Measurements from ENCODE around the gene ZRANB3.

DNA sequence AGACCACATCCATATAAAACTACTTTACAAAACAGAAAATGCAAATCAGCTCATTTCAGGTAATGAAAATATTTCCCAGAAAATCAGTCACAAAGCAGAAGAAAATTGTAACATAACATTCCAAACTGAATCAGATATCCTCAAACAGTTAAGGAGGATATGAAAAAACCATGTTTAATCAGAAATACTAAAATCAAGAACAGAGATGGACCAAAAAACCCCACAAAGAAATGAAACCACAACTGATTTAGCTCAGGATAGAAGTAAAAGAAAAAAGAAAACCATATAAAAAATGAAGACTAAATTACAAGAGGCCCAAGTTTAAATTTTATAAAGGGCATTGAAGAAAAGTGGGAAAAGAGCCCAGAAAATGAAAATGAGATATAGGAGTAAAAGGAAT lies 376.1 kb downstream of the ZRANB3 start:
- TF ChIP-seq, protein P1, sequence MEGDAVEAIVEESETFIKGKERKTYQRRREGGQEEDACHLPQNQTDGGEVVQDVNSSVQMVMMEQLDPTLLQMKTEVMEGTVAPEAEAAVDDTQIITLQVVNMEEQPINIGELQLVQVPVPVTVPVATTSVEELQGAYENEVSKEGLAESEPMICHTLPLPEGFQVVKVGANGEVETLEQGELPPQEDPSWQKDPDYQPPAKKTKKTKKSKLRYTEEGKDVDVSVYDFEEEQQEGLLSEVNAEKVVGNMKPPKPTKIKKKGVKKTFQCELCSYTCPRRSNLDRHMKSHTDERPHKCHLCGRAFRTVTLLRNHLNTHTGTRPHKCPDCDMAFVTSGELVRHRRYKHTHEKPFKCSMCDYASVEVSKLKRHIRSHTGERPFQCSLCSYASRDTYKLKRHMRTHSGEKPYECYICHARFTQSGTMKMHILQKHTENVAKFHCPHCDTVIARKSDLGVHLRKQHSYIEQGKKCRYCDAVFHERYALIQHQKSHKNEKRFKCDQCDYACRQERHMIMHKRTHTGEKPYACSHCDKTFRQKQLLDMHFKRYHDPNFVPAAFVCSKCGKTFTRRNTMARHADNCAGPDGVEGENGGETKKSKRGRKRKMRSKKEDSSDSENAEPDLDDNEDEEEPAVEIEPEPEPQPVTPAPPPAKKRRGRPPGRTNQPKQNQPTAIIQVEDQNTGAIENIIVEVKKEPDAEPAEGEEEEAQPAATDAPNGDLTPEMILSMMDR (conservative IDR thresholded peaks at IDR 0.05 in 1 of 2, IDR thresholded peaks at IDR 0.05 in 1 of 2; ENCODE audit: extremely low read depth in 1 of 2, insufficient read depth in 1 of 2, low read depth in 1 of 2, low read length in 2 of 2), result no peak
- TF ChIP-seq EZH2 (IDR thresholded peaks at IDR 0.05; ENCODE audit: borderline replicate concordance, low read length), result no peak
